Measurements from ENCODE around the gene EPG5.

EPG5 gene

GRCh38 chr18:45958730-45959129 is 8.4 kb downstream of the EPG5 start:
- no peak for TF ChIP-seq CTCF (conservative IDR thresholded peaks at IDR 0.05; ENCODE audit: low read depth, low read length)
- DNase-seq (ENCODE audit: low read depth) = no peak
- no peak overlapping the region for H3K4me3 ChIP-seq (ENCODE audit: low read length)

GRCh38 chr18:45958027-45958426 is 9.1 kb downstream of the EPG5 start:
- no peak overlapping the region for H3K4me3 ChIP-seq (ENCODE audit: low read length)
- no peak for TF ChIP-seq CTCF (conservative IDR thresholded peaks at IDR 0.05; ENCODE audit: low read depth, low read length)
- no peak for DNase-seq (ENCODE audit: low read depth)

- no peak for DNase-seq (ENCODE audit: low read depth)
These were observed 10.0 kb downstream of the EPG5 start for GRCh38 chr18:45957100-45957499.

GRCh38 chr18:45954070-45954934 is 12.8 kb downstream of the EPG5 start:
- no peak for TF ChIP-seq CTCF (conservative IDR thresholded peaks at IDR 0.05; ENCODE audit: low read depth, low read length)
- no peak overlapping the region for H3K4me3 ChIP-seq (ENCODE audit: low read length)
- no peak for DNase-seq (ENCODE audit: low read depth)

More at GRCh38 chr18:45957100-45957499, 10.0 kb downstream of the EPG5 start:
- no peak overlapping the region for H3K4me3 ChIP-seq (ENCODE audit: low read length)
- TF ChIP-seq CTCF (conservative IDR thresholded peaks at IDR 0.05; ENCODE audit: low read depth, low read length) = no peak

- TF ChIP-seq CTCF (conservative IDR thresholded peaks at IDR 0.05; ENCODE audit: low read depth, low read length) = no peak
- DNase-seq (ENCODE audit: low read depth) = peak; percentile 39
- H3K4me3 ChIP-seq (ENCODE audit: low read length) = no peak overlapping the region
These were observed 16.0 kb downstream of the EPG5 start for GRCh38 chr18:45951016-45951714.

- no peak for DNase-seq (ENCODE audit: low read depth)
- TF ChIP-seq CTCF (conservative IDR thresholded peaks at IDR 0.05; ENCODE audit: low read depth, low read length) = no peak
- no peak overlapping the region for H3K4me3 ChIP-seq (ENCODE audit: low read length)
These were observed 21.5 kb downstream of the EPG5 start for GRCh38 chr18:45945669-45946068.
